Glutamatergic neuron (in vitro differentiated cells): ENCODE results near the gene MSX2. TPM values are rescaled to one million over a fixed set of nuclear protein-coding genes. Genes with fewer than 3 reads are reported as not detected.
"Not testable (repeated sequence)": the region's sequence is repeated elsewhere in the genome, so short reads cannot be mapped to it uniquely, and the experiment has no call there.

Experiments used
- DNase-seq: peaks from one replicate; pipeline ENCODE4 v3.0.0; 2022
- H3K27ac Mint-ChIP-seq: one replicate; pipeline ENCODE4 v1.8.0; 2020; ENCODE audit warnings: mild to moderate bottlenecking, mixed read lengths, inconsistent platforms; ENCODE audit not compliant: unreplicated experiment
- H3K27me3 Mint-ChIP-seq: one replicate; pipeline ENCODE4 v1.8.0; 2020; ENCODE audit warnings: mild to moderate bottlenecking, moderate library complexity, mixed read lengths, inconsistent platforms; ENCODE audit not compliant: unreplicated experiment
- H3K36me3 Mint-ChIP-seq: one replicate; pipeline ENCODE4 v1.8.0; 2020; ENCODE audit warnings: mild to moderate bottlenecking, mixed read lengths, inconsistent platforms; ENCODE audit not compliant: unreplicated experiment
- H3K4me1 Mint-ChIP-seq: one replicate; pipeline ENCODE4 v1.8.0; 2020; ENCODE audit warnings: mild to moderate bottlenecking, low read depth, mixed read lengths, inconsistent platforms; ENCODE audit not compliant: unreplicated experiment
- H3K4me3 Mint-ChIP-seq: one replicate; pipeline ENCODE4 v1.8.0; 2020; ENCODE audit warnings: mild to moderate bottlenecking, mixed read lengths, inconsistent platforms; ENCODE audit not compliant: unreplicated experiment
- H3K9me3 Mint-ChIP-seq: one replicate; pipeline ENCODE4 v1.8.0; 2020; ENCODE audit warnings: mild to moderate bottlenecking, moderate library complexity, mixed read lengths, inconsistent platforms; ENCODE audit not compliant: unreplicated experiment
- total RNA-seq: library from RNA; stranded (reverse); fragmentation: NEBNext Ultra II Directional; extraction: Animal tissue kit (Norgen Biotek cat#: 25700); gene quantifications from one replicate; pipeline ENCODE4 v1.2.1, GENCODE V29; 2021; ENCODE audit not compliant: unreplicated experiment
- TF ChIP-seq, protein P1 (sequence below): fragments of 200-600 bp; sonication (generic); IDR thresholded peaks from one replicate; pipeline ENCODE4 v1.5.0; 2021; ENCODE audit not compliant: partially characterized antibody, unreplicated experiment

Gene MSX2
- total RNA-seq, 1 donor from 2014 or later: not detected

DNA sequence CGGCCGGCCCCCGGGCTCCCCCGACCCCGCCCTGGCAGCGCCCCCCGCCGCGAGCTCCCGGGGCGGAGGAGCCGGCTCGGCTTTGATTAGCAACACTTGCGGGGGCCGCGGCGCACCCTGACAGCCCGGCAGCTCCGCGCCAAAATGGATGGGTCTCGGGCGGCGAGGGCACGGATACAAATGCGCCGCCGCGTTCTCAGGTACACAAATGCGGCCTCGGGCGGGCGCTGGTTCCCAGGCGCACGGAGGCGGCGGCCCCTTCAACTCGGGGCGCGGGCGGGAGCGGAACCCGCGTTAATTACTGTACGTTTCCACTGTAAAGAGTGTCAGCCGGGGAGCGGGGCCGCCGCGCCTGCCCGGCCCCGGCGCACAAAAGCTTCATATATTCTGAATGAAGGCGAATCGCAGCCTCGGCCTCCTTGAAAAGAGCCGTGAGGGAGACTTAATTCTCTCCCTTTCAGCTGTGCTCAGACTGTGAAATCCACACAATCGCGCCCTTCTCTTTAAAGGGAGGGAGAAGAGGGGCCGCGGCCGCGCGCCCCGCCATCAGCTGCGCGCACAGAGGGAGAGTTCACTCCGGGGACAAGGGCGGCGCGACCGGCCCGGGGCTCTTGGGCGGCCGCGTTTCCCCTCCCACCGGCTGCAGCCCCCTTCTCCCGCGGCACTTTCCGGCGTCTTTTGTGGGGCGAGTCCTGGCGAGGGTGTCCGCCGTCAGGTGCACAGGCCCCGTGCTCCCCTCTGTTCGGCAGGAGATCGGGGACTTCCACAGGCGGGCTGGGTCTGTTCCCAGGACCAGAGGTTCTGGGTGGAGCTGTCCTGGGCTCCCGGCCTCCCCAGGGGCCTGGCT lies 27.0 kb downstream of the MSX2 start:
- TF ChIP-seq, protein P1, sequence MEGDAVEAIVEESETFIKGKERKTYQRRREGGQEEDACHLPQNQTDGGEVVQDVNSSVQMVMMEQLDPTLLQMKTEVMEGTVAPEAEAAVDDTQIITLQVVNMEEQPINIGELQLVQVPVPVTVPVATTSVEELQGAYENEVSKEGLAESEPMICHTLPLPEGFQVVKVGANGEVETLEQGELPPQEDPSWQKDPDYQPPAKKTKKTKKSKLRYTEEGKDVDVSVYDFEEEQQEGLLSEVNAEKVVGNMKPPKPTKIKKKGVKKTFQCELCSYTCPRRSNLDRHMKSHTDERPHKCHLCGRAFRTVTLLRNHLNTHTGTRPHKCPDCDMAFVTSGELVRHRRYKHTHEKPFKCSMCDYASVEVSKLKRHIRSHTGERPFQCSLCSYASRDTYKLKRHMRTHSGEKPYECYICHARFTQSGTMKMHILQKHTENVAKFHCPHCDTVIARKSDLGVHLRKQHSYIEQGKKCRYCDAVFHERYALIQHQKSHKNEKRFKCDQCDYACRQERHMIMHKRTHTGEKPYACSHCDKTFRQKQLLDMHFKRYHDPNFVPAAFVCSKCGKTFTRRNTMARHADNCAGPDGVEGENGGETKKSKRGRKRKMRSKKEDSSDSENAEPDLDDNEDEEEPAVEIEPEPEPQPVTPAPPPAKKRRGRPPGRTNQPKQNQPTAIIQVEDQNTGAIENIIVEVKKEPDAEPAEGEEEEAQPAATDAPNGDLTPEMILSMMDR: no peak
- no peaks in the 10 kb centered on the region for H3K9me3 Mint-ChIP-seq
- H3K4me3 Mint-ChIP-seq: peak overlapping the region; percentile 81
- H3K27me3 Mint-ChIP-seq: peaks cover 8% of the 10 kb centered on the region
- no peak overlapping the region for H3K27ac Mint-ChIP-seq
- DNase-seq: peak; percentile 64
- H3K36me3 Mint-ChIP-seq: no peaks in the 10 kb centered on the region
- H3K4me1 Mint-ChIP-seq: no peaks in the 10 kb centered on the region

DNA sequence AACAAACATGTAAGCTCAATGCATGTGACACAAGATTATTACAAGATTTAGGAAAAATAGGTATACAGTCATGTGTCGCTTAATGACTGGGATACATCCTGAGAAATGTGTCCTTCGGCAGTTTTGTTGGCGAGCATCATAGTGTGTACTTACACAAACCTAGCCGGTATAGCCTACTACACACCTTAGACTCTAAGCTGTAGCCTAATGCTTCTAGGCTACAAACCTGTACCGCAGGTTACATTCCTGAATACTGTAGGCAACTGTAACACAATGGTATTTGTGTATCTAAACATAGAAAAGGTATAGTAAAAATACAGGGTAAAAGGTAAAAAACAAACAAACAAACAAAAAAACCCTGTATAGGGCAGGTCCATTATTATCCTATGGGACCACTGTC lies 27.7 kb downstream of the MSX2 start:
- H3K9me3 Mint-ChIP-seq: no peaks in the 10 kb centered on the region
- no peak overlapping the region for H3K27ac Mint-ChIP-seq
- peaks cover 7% of the 10 kb centered on the region for H3K27me3 Mint-ChIP-seq
- no peaks in the 10 kb centered on the region for H3K36me3 Mint-ChIP-seq
- TF ChIP-seq, protein P1: no peak
- H3K4me1 Mint-ChIP-seq: no peaks in the 10 kb centered on the region
- H3K4me3 Mint-ChIP-seq: peak overlapping the region; percentile 81
- DNase-seq: no peak

DNA sequence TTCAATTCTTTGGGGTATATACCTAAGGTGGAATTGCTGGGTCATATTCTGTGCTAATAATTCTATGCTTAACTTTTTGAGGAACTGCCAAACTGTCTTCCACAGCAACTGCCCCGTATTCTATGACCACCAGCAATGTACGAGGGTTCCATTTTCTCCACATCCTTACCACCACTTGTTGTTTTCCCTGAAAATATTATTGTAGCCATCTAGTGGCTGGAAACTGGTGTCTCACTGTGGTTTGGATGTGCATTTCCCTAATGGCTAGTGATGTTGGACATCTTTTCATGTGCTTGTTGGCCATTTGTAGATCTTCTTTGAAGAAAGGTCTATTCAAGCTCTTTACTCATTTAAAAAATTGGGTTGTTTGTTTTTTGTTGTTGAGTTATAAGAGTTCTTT lies 30.7 kb downstream of the MSX2 start:
- TF ChIP-seq, protein P1: no peak
- Mint-ChIP-seq H3K27ac (no peak overlapping the region), H3K27me3 (no peaks in the 10 kb centered on the region), H3K4me1 (no peaks in the 10 kb centered on the region), H3K4me3 (no peak overlapping the region), H3K36me3 (no peaks in the 10 kb centered on the region), H3K9me3 (no peaks in the 10 kb centered on the region)
- no peak for DNase-seq

DNA sequence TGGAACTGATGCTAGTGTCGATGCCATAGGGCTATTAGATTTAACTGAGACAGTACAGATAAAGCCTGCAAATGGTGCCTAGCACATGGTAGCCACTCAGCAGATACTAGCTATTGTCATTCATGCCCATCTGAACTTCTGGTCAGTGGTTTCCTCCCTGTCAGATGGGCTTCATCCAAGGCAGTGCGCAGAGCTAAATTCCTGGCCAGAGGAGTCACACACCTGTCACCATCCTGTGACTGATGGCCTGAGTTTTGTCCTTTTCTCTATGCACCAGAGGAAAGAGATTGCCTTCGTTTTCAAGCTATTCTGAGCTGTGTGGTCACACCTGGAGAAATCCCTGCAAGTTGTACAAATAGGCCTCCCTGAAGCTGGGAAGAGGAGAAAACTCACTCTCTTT lies 34.7 kb downstream of the MSX2 start:
- no peak for DNase-seq
- no peaks in the 10 kb centered on the region for H3K36me3 Mint-ChIP-seq
- no peak overlapping the region for H3K4me3 Mint-ChIP-seq
- TF ChIP-seq, protein P1: no peak
- no peaks in the 10 kb centered on the region for H3K4me1 Mint-ChIP-seq
- H3K27ac Mint-ChIP-seq: no peak overlapping the region
- H3K9me3 Mint-ChIP-seq: no peaks in the 10 kb centered on the region
- peaks cover 2% of the 10 kb centered on the region for H3K27me3 Mint-ChIP-seq

DNA sequence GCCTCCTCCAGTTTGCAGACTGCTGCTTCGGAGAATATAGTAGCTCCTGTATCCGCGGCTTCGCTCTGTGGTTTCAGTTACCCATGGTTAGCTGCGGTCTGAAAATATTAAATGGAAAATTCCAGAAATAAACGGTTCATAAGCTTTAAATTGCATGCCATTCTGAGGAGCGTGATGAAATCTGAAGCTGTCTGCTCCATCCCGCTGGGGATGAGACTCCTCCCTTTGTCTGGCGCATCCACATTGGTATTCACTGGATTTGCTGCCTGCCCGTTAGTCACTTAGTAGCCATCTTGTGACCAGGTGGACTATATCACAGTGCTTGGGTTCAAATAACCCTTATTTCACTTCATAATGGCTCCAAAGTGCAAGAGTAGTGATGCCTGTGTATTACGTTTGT lies 36.3 kb downstream of the MSX2 start:
- TF ChIP-seq, protein P1: no peak
- Mint-ChIP-seq H3K36me3 (no peaks in the 10 kb centered on the region), H3K4me1 (no peaks in the 10 kb centered on the region), H3K27ac (no peak overlapping the region), H3K4me3 (no peak overlapping the region), H3K27me3 (peaks cover 3% of the 10 kb centered on the region), H3K9me3 (no peaks in the 10 kb centered on the region)
- no peak for DNase-seq

DNA sequence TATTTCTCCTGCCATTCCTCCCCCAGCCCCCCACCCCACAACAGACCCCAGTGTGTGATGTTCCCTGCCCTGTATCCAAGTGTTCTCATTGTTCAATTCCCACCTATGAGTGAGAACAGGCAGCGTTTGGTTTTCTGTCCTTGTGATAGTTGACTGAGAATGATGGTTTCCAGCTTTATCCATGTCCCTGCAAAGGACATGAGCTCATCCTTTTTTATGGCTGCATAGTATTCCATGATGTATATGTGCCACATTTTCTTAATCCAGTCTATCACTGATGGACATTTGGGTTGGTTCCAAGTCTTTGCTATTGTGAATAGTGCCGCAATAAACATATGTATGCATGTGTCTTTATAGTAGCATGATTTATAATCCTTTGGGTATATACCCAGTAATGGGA lies 37.0 kb downstream of the MSX2 start:
- not testable (repeated sequence) for H3K4me1 Mint-ChIP-seq, H3K27ac Mint-ChIP-seq, DNase-seq, H3K36me3 Mint-ChIP-seq, H3K27me3 Mint-ChIP-seq, H3K9me3 Mint-ChIP-seq, H3K4me3 Mint-ChIP-seq
